Breast epithelium (tissue), 4 donors: ENCODE measurements around the gene TMEM176B. TPM values are rescaled to one million over a fixed set of nuclear protein-coding genes. Genes with fewer than 3 reads are reported as not detected.

Source experiments
- DNase-seq, 2 donors: peaks; one replicate each; pipeline ENCODE4 v3.0.0-alpha.2; 2019; ENCODE audit warnings: low spot score in 2 of 2
- H3K27ac ChIP-seq, 2 donors: fragments of 200-600 bp; sonication (generic) in 1 of 2; one replicate each; pipeline ENCODE4 v1.5.1; 2016 to 2019; ENCODE audit warnings: mild to moderate bottlenecking in 1 of 2
- H3K27me3 ChIP-seq, 2 donors: fragments of 200-600 bp; sonication (generic) in 1 of 2; one replicate each; pipeline versions ENCODE4 v1.5.1 to v1.6.0; 2017 to 2019; ENCODE audit warnings: control low read depth in 1 of 2, mild to moderate bottlenecking in 1 of 2
- H3K36me3 ChIP-seq: fragments of 200-600 bp; one replicate; pipeline ENCODE4 v1.5.1; 2019
- H3K4me1 ChIP-seq, 2 donors: fragments of 200-600 bp; sonication (generic); one replicate each; pipeline ENCODE4 v1.5.1; 2016 to 2019; ENCODE audit warnings: control low read depth in 1 of 2
- H3K4me3 ChIP-seq, 3 donors: fragments of 200-600 bp; sonication (generic); 1 replicate in 2 of 3; 2 replicates in 1 of 3; pipeline ENCODE4 v1.5.1; 2016 to 2019; ENCODE audit warnings: mild to moderate bottlenecking in 3 of 3, moderate library complexity in 2 of 3
- H3K9me3 ChIP-seq, 2 donors: fragments of 200-600 bp; sonication (generic) in 1 of 2; one replicate each; pipeline ENCODE4 v1.5.1; 2016 to 2019; ENCODE audit warnings: control low read depth in 1 of 2
- POLR2A ChIP-seq: fragments of 450-650 bp; IDR thresholded peaks from one replicate; pipeline ENCODE4 v1.6.1; 2016; ENCODE audit warnings: antibody characterized with exemption, mild to moderate bottlenecking, moderate library complexity
- POLR2AphosphoS5 ChIP-seq, 3 donors: sonication (generic); formaldehyde crosslinking; IDR thresholded peaks; one replicate each; pipeline ENCODE4 v1.6.1; 2017; ENCODE audit warnings: antibody characterized with exemption in 3 of 3
- intact Hi-C: fragments of 100-400 bp; cut with DNase I; formaldehyde crosslinking; loops from one replicate; pipeline ENCODE4 v1.15.1; 2023; ENCODE audit warnings: low total_unique reads
- total RNA-seq, 3 donors: library from RNA; depleted of rRNA; stranded (reverse); fragments of >200 nt; gene quantifications; one replicate each; pipeline ENCODE4 v1.1.0, GENCODE V29; 2016
- TF ChIP-seq, protein P1 (sequence below), 3 donors: fragments of 450-650 bp; IDR thresholded peaks; one replicate each; pipeline ENCODE4 v1.5.1; 2016 to 2017; ENCODE audit warnings: antibody characterized with exemption in 3 of 3, mild to moderate bottlenecking in 3 of 3, moderate library complexity in 3 of 3

The TMEM176B gene
- total RNA-seq, 3 donors from 2014 or later = 49.1 to 105 (median 75.5) TPM

DNA sequence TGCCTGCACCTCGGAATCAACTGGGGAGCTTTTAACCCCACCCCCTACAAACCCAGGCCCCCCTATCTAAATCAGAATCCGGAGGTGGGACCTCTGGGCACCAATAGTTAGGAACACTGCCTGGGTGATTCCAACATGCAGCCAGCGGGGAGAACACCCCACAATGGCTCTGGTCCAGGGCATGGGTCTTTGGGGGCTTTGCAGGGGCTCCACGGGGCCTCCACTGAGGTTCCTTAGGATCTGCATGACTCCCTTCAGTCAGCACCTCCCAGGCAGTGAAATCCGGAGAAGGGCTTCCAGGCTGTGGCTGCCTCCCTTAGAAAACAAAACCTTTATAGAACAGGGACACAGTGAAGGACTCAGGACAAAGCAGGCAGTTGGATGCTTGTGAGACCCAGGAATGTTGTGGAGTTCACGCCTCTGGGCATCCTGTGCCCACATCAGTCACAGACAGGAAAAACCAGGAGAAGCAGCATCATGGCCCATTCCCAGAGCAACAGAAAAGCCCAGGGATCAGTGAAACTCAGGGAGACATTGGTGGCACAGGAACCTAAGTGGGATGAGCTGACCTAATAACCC, 35.6 kb upstream of the TMEM176B start:
- no peak for DNase-seq
- no peak for TF ChIP-seq POLR2AphosphoS5 (IDR thresholded peaks at IDR 0.05)
- TF ChIP-seq, protein P1, sequence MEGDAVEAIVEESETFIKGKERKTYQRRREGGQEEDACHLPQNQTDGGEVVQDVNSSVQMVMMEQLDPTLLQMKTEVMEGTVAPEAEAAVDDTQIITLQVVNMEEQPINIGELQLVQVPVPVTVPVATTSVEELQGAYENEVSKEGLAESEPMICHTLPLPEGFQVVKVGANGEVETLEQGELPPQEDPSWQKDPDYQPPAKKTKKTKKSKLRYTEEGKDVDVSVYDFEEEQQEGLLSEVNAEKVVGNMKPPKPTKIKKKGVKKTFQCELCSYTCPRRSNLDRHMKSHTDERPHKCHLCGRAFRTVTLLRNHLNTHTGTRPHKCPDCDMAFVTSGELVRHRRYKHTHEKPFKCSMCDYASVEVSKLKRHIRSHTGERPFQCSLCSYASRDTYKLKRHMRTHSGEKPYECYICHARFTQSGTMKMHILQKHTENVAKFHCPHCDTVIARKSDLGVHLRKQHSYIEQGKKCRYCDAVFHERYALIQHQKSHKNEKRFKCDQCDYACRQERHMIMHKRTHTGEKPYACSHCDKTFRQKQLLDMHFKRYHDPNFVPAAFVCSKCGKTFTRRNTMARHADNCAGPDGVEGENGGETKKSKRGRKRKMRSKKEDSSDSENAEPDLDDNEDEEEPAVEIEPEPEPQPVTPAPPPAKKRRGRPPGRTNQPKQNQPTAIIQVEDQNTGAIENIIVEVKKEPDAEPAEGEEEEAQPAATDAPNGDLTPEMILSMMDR (IDR thresholded peaks at IDR 0.05) = no peak
- no peak for TF ChIP-seq POLR2A

DNA sequence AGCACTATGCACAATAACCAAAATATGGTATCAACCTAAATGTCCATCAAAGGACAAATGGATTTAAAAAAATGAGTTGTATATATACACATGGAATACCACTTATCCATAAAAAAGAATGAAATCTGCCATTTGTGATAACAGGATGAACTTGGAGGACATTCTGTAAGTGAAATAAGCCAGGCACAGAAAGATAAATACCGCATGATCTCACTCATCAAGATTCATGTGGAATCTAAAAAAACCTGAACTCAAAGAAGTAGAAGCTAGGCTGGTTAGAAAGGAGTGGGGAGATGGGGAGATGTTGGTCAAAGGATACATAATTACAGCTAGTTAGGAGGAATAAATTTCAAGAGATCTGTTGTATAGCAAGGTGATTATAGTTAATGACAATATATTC, 34.9 kb upstream of the TMEM176B start:
- TF ChIP-seq POLR2A (no peak), POLR2AphosphoS5 (IDR thresholded peaks at IDR 0.05) (no peak)
- TF ChIP-seq, protein P1 (IDR thresholded peaks at IDR 0.05) = no peak
- Histone ChIP-seq H3K9me3 (no peaks in the 10 kb centered on the region), H3K27me3 (peaks cover 0 to 3% of the 10 kb centered on the region in 2 donors), H3K4me3 (no peak overlapping the region), H3K4me1 (no peaks in the 10 kb centered on the region), H3K36me3 (no peaks in the 10 kb centered on the region), H3K27ac (no peak overlapping the region)
- intact Hi-C loops = no loop called here
- no peak for DNase-seq

More for the DNA sequence above, 35.6 kb upstream of the TMEM176B start:
- peaks cover 0 to 3% of the 10 kb centered on the region in 2 donors for H3K27me3 ChIP-seq
- H3K4me1 ChIP-seq = no peaks in the 10 kb centered on the region
- intact Hi-C loops = no loop called here
- no peak overlapping the region for H3K27ac ChIP-seq
- no peaks in the 10 kb centered on the region for H3K36me3 ChIP-seq
- H3K4me3 ChIP-seq = no peak overlapping the region
- H3K9me3 ChIP-seq = no peaks in the 10 kb centered on the region

DNA sequence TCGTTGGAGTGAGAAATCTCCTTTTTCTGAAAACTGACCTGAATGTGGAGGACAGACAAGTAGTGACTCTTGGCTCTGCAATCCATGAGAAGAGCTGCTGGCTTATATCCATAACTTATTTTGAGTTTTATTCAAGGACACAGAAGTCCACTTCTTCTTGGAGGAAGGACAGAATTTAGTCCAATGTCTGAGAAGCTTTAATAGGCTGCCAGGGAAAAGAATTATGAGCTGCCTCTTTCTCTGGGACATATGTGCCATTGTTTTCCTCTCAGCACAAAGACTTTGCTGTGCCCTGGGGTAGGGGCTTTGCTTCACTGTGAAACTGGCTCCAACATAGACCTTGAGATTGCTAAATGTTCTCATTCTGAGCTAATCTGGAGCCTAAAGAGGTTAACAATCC, 31.7 kb upstream of the TMEM176B start:
- Histone ChIP-seq H3K4me3 (no peak overlapping the region), H3K36me3 (no peaks in the 10 kb centered on the region), H3K27ac (no peak overlapping the region), H3K4me1 (no peaks in the 10 kb centered on the region), H3K9me3 (no peaks in the 10 kb centered on the region), H3K27me3 (peaks cover 0 to 3% of the 10 kb centered on the region in 2 donors)
- intact Hi-C loops = no loop called here
- TF ChIP-seq, protein P1 (IDR thresholded peaks at IDR 0.05) = no peak
- TF ChIP-seq POLR2A (no peak), POLR2AphosphoS5 (IDR thresholded peaks at IDR 0.05) (no peak)
- no peak for DNase-seq

DNA sequence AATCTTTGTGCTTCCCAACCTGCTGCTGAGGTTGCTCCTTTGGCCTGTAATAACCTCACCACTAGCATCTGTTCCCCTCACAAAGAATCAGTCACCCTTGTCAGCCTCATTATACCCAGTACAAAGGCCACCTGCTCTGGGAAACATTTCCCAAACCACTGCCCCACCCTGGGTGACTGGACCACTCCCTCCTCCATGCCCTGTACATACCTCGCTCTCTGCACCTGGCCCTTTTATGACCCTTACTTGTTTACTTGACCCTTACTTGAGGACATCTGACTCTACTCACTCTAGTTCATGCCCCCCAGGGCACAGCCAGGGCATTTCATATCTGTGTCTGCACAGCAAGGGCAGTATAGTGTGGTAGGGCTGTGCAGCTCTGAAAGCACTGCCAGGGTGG, 30.8 kb upstream of the TMEM176B start:
- intact Hi-C loops = no loop called here
- TF ChIP-seq POLR2AphosphoS5 (IDR thresholded peaks at IDR 0.05) (no peak), POLR2A (no peak)
- TF ChIP-seq, protein P1 (IDR thresholded peaks at IDR 0.05) = no peak

DNA sequence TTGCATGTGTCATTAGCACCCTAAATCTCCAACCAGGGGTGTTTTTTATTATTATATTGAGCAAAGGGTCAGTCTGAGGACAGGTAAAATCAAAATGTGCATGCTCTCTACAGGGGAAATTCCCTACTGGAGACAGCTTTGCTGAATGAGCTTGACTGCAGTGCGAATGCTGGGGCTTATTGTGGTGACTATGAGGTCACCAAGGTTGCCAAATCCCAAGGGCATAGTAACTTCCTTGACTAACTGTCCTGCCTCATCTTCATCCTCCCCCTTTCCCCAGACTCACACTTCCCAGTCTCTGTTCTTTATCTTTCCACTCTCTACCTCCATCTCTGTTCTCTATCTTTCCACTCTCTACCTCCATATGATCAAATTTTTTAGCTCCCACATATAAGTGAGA, 29.3 kb upstream of the TMEM176B start:
- no peak for DNase-seq
- Histone ChIP-seq H3K36me3 (no peaks in the 10 kb centered on the region), H3K27me3 (no peaks in the 10 kb centered on the region), H3K9me3 (no peaks in the 10 kb centered on the region), H3K4me3 (no peak overlapping the region), H3K27ac (no peak overlapping the region), H3K4me1 (no peaks in the 10 kb centered on the region)
- intact Hi-C loops = no loop called here
- TF ChIP-seq, protein P1 (IDR thresholded peaks at IDR 0.05) = no peak
- TF ChIP-seq POLR2A (no peak), POLR2AphosphoS5 (IDR thresholded peaks at IDR 0.05) (no peak)

More for the DNA sequence above, 30.8 kb upstream of the TMEM176B start:
- no peak for DNase-seq
- Histone ChIP-seq H3K9me3 (no peaks in the 10 kb centered on the region), H3K4me3 (no peak overlapping the region), H3K4me1 (no peaks in the 10 kb centered on the region), H3K36me3 (no peaks in the 10 kb centered on the region), H3K27me3 (peaks cover 0 to 3% of the 10 kb centered on the region in 2 donors), H3K27ac (no peak overlapping the region)
